T-helper 9 cell (primary cell): Measurements from ENCODE around the gene POU2F3.

Source experiments
- DNase-seq: peaks from one replicate; pipeline ENCODE4 v3.0.0-alpha.2; 2020

The POU2F3 gene

GRCh38 chr11:120326228-120326627 lies 86.3 kb downstream of the POU2F3 start:
- no peak for DNase-seq

DNA sequence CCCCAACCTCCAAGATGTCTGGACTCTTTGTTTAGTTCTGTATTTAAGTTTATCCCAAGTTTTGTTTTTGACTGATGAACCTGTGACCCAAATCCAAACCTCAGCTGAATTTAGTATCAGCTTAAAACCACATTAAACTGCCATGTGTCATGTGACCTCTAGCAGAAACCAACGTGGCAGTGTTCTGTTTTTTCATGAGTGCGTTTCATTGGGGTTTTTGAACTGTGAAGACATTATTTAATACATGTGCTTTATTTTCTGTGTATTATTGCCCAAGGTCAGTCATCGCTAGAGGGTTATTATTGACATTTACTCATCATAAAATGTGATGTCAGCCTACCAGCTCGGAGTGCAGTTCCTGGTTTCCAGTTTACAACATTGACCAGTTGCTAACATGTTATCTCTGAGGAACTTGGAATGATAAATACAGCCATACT lies 86.9 kb downstream of the POU2F3 start:
- no peak for DNase-seq

- DNase-seq: no peak
Observed at GRCh38 chr11:120327311-120327710, 87.4 kb downstream of the POU2F3 start.

DNA sequence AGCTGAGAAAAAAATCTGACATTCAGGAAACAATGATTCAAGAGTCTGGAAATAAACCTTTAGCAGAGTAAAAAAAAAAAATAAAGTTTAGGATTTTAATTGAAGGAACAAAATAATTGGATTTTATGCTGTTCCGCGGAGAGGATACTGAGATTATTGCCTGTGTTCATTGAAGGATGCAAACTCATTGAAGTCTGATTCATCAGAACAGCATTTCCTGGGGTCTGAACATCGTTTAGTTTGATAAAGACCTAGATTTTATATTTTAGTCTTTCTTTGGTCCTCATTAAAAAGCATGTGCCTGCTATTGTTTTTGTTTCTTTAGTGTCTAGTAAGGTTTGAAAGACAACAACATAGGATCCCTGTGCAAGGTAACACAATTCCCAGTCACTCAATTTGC lies 89.6 kb downstream of the POU2F3 start:
- DNase-seq: no peak

DNA sequence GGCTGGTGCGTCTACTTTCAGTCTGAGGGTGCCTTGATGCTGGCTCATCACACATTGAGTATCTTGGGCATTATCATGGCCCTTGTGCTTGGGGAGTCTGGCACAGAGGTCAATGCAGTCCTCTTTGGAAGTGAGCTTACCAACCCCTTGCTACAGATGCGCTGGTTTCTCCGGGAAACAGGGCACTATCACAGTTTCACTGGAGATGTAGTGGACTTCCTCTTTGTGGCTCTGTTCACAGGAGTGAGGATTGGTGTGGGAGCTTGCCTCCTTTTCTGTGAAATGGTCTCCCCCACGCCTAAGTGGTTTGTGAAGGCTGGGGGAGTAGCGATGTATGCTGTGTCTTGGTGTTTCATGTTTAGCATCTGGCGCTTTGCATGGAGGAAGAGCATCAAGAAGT lies 90.1 kb downstream of the POU2F3 start:
- no peak for DNase-seq

- DNase-seq: no peak
Observed at GRCh38 chr11:120331301-120331996, 91.5 kb downstream of the POU2F3 start.

- DNase-seq: no peak
Observed at GRCh38 chr11:120332822-120333716, 93.1 kb downstream of the POU2F3 start.

- no peak for DNase-seq
Observed at GRCh38 chr11:120333801-120334200, 93.9 kb downstream of the POU2F3 start.

DNA sequence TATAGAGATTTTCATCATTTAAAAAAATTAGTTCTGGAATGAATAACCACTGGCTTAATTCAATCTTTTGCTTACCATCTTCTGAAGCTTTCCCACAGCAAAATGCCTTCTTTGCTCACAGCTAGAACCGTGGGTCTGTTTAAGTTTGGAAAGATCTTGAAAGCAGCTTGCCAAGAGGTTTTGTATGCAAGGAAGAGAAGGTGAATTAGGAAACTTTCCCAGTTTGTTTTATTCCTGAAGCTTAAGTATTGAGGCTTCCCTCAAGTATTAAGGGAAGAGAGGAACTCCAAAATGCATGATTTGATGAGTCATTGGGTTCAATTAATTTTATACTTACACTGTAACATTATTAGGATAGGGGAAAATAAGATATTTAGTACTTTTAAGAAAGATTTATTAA lies 94.4 kb downstream of the POU2F3 start:
- no peak for DNase-seq

- DNase-seq: peak; percentile 46
Observed at GRCh38 chr11:120334894-120335462, 95.0 kb downstream of the POU2F3 start.

DNA sequence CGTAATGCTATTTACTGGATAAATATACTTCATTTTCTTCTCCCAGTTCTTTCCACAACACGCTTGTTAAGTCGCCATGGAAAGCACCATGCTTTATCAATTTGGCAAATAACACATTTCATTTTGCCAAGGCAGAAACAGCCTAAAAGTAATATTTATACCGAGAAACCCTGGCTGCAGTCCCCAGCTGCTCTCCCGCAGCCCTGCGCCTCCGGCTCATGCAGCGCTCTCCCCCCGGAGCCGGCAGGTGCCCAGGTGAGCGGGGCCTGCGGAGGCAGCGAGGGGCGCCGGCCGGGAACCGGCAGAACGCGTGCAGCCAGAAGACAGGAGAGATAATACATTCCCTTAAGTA lies 95.6 kb downstream of the POU2F3 start:
- peak; percentile 18 for DNase-seq

DNA sequence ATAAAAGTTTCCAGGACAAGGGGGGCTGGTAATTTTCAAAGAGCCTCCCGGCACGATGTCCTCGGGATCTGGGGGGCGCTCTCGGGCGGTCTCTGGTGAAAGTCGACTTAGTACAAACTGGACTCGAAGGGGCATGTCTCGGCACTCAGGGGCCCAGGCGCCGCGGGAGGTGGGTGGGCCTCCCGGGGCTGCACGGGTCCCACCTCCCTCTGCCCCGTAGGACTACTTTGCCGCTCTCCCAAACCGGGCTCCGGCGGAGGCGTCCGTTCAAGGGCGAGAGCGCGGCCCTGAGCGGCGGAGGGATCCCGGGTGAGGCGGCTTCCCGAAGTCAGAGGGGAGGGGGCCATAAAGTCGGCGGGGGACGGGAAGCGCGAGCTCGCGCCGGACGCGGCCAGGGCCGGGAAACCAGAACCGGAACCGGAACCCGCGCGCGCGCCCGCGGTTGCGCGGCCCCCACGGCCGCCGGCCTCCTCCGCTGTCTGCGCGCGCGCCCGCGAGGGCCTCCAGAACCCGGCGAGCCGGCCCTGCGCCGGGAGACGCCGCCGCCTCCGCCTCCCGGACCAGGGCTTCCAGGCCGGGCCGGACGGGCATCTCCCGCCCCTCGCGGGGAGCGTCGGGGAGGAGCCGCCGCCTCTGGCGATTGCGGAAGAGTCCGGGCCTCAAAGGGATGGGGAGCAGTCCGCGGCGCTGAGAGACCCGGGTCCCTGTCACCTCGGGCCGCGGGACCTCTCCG lies 96.1 kb downstream of the POU2F3 start, which contains the start of gene ARHGEF12:
TSS of gene ARHGEF12 (plus strand) at position 506 of the 733 bp plus-strand sequence. CDS start 831 bp downstream, outside the sequence.
- DNase-seq: peak; percentile 49

DNA sequence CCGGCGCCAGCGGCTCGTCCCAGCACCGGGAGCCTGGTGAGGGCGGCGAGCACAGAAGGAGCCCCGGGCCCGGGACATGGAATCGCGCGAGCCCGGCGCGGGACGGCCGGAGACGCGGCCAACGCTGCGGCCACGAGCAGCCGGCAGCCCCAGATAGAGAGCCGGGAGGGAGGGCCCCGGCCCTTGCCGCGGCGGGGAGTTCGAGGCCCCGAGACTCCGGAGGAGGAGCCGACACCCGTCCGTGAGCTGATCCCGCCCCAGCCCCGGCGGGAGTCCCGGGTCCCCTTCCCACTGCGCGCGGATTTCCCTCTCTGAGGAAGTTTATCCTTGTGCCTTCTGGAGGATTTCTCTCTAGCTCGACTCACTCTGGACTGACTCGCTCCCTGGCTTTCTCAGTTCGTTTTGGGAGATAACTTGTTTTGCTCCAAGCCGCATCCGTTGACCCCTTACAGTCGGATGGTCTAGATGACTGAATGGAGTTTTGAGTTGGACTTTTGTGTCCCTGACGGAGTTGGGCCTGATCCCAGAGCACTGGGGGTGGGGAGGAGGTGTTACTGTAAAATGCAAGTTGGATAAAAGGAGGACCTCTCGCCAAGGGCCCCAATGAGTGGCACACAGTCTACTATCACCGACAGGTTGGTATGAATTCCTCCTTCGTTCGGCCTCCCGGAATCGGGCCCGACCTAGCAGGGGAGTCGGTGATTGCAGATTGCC lies 96.9 kb downstream of the POU2F3 start:
- no peak for DNase-seq

DNA sequence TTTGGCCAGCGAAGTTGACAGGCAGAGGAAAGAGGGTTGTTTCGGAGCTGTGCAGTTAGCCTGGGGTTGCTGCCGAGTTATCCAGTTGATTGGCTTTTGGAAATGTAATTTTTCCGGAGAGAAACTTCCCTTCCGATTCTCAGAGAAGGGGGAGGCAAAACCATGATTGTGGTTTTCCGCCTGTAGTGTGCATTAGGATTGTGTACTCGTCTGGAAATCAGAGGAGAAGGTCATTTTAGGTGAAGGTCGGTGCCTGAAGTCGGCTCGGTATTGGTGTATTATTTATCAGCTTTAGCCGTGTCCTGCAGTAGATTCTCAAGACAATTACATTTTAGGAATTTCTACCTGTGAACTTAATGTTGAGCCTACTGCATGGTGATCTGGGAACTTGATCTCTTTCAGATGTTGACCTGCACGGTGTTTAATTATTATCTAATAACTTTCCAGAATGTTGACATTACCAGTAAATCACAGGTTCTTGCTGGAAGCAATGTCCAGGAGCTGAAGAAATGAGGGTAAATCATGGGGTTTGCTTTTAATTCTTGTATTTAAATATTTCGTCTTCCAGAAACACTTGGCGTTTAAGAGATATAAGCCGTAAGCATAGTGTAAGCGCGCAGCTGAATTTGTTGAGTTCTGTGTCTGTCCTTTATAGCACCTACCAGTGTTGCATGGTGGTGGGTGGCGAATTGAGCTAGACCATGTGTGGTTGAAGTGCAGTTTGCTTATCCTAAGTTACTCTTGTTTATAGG lies 97.6 kb downstream of the POU2F3 start:
- DNase-seq: no peak

DNA sequence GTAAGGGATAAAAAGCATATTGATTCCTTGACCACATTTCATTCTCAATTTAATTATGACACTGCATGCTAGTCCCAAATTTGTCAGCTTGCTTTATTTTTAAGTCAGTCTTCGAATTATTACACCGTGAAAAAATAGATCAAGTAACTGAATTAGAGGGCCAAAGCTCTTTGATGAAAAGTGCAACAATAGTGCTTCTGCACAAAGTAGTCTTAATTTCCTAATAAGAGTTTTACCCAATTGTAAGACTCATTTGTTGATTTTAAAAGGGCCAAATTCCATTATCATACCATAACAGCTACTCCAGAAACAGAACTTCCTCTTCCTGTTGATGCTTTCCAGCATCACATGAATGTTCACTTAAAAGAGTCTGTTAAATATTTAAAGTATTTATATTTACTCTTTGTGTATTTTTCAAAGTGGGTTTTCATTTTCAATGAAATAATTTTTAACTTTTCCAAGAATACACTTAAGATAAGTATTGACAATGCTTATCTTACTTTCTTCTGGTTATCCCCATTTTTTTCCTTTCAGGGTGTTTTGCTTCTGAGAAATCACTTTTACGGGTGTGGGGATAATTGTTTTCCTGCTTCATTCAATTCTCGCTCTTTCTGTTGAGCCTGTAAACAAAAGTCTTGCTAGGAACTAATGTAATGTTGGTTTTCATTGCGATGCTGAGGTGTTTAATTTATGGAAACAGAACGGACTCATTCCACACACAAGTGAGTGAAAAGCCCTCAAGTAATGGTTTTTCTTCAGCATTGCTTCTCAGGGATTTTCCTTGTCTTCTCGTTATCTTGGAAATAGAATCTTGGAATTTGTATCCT lies 98.4 kb downstream of the POU2F3 start:
- DNase-seq: no peak

- DNase-seq: no peak
Observed at GRCh38 chr11:120339394-120339890, 99.5 kb downstream of the POU2F3 start.

GRCh38 chr11:120340529-120340928 lies 100.6 kb downstream of the POU2F3 start:
- no peak for DNase-seq

GRCh38 chr11:120342226-120342625 lies 102.3 kb downstream of the POU2F3 start:
- DNase-seq: no peak

DNA sequence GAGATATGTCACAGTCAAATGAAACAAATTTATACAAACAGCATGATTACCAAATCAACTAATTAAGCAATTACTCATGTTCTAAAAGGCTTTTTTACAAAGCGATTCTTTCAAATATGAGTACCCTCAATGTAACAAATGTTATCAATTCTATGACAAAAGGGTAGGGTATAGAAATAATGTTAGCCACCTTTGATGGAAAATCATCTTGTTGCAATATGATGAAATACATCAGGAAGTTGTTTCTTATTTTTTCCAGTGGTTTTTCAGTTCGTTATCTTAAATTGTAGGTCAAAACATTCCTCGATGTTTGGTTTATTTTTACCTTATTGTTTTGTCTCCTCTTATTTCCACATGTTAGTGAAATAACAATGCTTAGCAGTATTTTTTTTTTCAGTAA lies 102.7 kb downstream of the POU2F3 start:
- no peak for DNase-seq

GRCh38 chr11:120343429-120343828 lies 103.5 kb downstream of the POU2F3 start:
- DNase-seq: no peak
